H1 (cell line): ENCODE data around the gene HNRNPA1. TPM values are rescaled to one million over a fixed set of nuclear protein-coding genes. Genes with fewer than 3 reads are reported as not detected.
"Not testable (repeated sequence)": the region's sequence is repeated elsewhere in the genome, so short reads cannot be mapped to it uniquely, and the experiment has no call there.

Experiments
- CTCF ChIA-PET: fragments of 300-600 bp; sonication (Branson Sonifier 250); formaldehyde crosslinking; loops from one replicate; lab custom pipeline; 2021; ENCODE audit not compliant: partially characterized antibody; lab: Charles Lee
- POLR2A ChIA-PET: fragments of 300-600 bp; sonication (Branson Sonifier 250); formaldehyde crosslinking; loops from one replicate; lab custom pipeline; 2021; ENCODE audit warnings: inconsistent platforms; ENCODE audit not compliant: partially characterized antibody; lab: Charles Lee
- DNase-seq, 2 experiments: peaks; one replicate each; pipeline versions ENCODE4 v3.0.0 to v3.0.0-alpha.2; 2010 to 2022; ENCODE audit warnings: low spot score in 2 of 2, low read depth in 1 of 2, mixed read lengths in 1 of 2
- FAIRE-seq: peaks from 2 replicates; lab custom pipeline; 2011; peaks lifted over from hg19 to GRCh38; lab: Jason Lieb, UNC
- H2AFZ ChIP-seq: 2 replicates; pipeline ENCODE4 v1.8.1; 2012; ENCODE audit warnings: low read length, inconsistent platforms
- H2AK5ac ChIP-seq: 2 replicates; pipeline ENCODE4 v1.6.1; 2013; ENCODE audit warnings: low read depth, low read length
- H2BK120ac ChIP-seq: replicated peaks from 2 replicates; pipeline ENCODE3; 2013; ENCODE audit warnings: low read depth, low read length, inconsistent platforms
- H2BK12ac ChIP-seq: 2 replicates; pipeline ENCODE4 v1.6.1; 2013; ENCODE audit warnings: low read depth, low read length
- H2BK15ac ChIP-seq: 2 replicates; pipeline ENCODE4 v1.6.1; 2013; ENCODE audit warnings: low read length
- H2BK20ac ChIP-seq: 2 replicates; pipeline ENCODE4 v1.6.1; 2013; ENCODE audit warnings: low read length
- H2BK5ac ChIP-seq: 2 replicates; pipeline ENCODE4 v1.6.1; 2013; ENCODE audit warnings: low read depth, low read length
- H3K14ac ChIP-seq: 2 replicates; pipeline ENCODE4 v1.6.1; 2013; ENCODE audit warnings: inconsistent platforms; ENCODE audit not compliant: insufficient read length
- H3K18ac ChIP-seq: 2 replicates; pipeline ENCODE4 v1.6.1; 2013; ENCODE audit warnings: low read length; ENCODE audit errors: extremely low read depth
- H3K23ac ChIP-seq: 2 replicates; pipeline ENCODE4 v1.6.1; 2013; ENCODE audit warnings: inconsistent platforms; ENCODE audit not compliant: insufficient read length
- H3K23me2 ChIP-seq: 2 replicates; pipeline ENCODE4 v1.6.1; 2013; ENCODE audit warnings: low read depth, low read length
- H3K27ac ChIP-seq: 2 replicates; pipeline ENCODE4 v1.6.1; 2011; ENCODE audit warnings: low read depth, low read length, inconsistent platforms
- H3K27me3 ChIP-seq, 4 experiments: replicated peaks in 1 of 4; 1 replicate in 1 of 4; 2 replicates in 3 of 4; pipeline versions ENCODE4 v1.6.1 to v1.8.1; 2011 to 2013; ENCODE audit warnings: low read length in 3 of 4, mild to moderate bottlenecking in 3 of 4, inconsistent platforms in 2 of 4, mixed read lengths in 2 of 4, moderate library complexity in 1 of 4; ENCODE audit not compliant: control insufficient read depth in 3 of 4, insufficient read depth in 3 of 4; ENCODE audit errors: extremely low read depth in 1 of 4
- H3K36me3 ChIP-seq, 4 experiments: 2 replicates each; pipeline versions ENCODE4 v1.6.1 to v1.8.1; 2011 to 2013; ENCODE audit warnings: mild to moderate bottlenecking in 4 of 4, low read length in 3 of 4, moderate library complexity in 2 of 4, control low read depth in 1 of 4, inconsistent platforms in 1 of 4; ENCODE audit not compliant: insufficient read depth in 4 of 4, control insufficient read depth in 2 of 4
- H3K4ac ChIP-seq: replicated peaks from 2 replicates; pipeline ENCODE3; 2013; ENCODE audit warnings: low read length, low read depth, mixed read lengths, inconsistent platforms; ENCODE audit not compliant: insufficient read length
- H3K4me1 ChIP-seq, 4 experiments: replicated peaks in 1 of 4; 1 replicate in 1 of 4; 2 replicates in 3 of 4; pipeline versions ENCODE4 v1.6.1 to v1.8.1; 2011 to 2013; ENCODE audit warnings: low read length in 3 of 4, inconsistent platforms in 2 of 4, mixed read lengths in 1 of 4; ENCODE audit not compliant: insufficient read depth in 4 of 4, control insufficient read depth in 3 of 4
- H3K4me2 ChIP-seq, 2 experiments: 2 replicates each; pipeline versions ENCODE4 v1.6.1 to v1.8.1; 2011 to 2013; ENCODE audit warnings: low read depth in 2 of 2, low read length in 2 of 2, control low read depth in 1 of 2, inconsistent platforms in 1 of 2, mild to moderate bottlenecking in 1 of 2; ENCODE audit not compliant: insufficient read depth in 1 of 2
- H3K4me3 ChIP-seq, 4 experiments: fragments of 200-600, 300-600 bp in 1 of 4; sonication (generic), shearing (Covaris generic), sonication (Bioruptor Twin) in 1 of 4; 2 replicates each; pipeline versions ENCODE4 v1.5.1 to v1.8.1; 2011 to 2016; ENCODE audit warnings: low read length in 4 of 4, low read depth in 3 of 4, control low read depth in 2 of 4, inconsistent platforms in 2 of 4, mild to moderate bottlenecking in 2 of 4, mixed read lengths in 1 of 4, moderate library complexity in 1 of 4; ENCODE audit not compliant: insufficient read depth in 2 of 4; ENCODE audit errors: extremely low read depth in 1 of 4
- H3K56ac ChIP-seq: replicated peaks from 2 replicates; pipeline ENCODE3; 2013; ENCODE audit warnings: low read depth, mild to moderate bottlenecking, mixed read lengths, low read length, inconsistent platforms; ENCODE audit not compliant: insufficient read length
- H3K79me1 ChIP-seq: 2 replicates; pipeline ENCODE4 v1.6.1; 2013; ENCODE audit warnings: low read depth, low read length, control low read depth
- H3K79me2 ChIP-seq, 2 experiments: 2 replicates each; pipeline versions ENCODE4 v1.6.1 to v1.8.1; 2012 to 2013; ENCODE audit warnings: low read length in 2 of 2, mild to moderate bottlenecking in 2 of 2, inconsistent platforms in 1 of 2; ENCODE audit not compliant: insufficient read depth in 2 of 2, control insufficient read depth in 1 of 2
- H3K9ac ChIP-seq, 4 experiments: replicated peaks in 1 of 4; 1 replicate in 1 of 4; 2 replicates in 3 of 4; pipeline versions ENCODE4 v1.6.1 to v1.8.1; 2011 to 2013; ENCODE audit warnings: low read depth in 3 of 4, low read length in 3 of 4, control low read depth in 2 of 4, mild to moderate bottlenecking in 2 of 4, moderate library complexity in 2 of 4, inconsistent platforms in 1 of 4; ENCODE audit errors: extremely low read depth in 1 of 4
- H3K9me3 ChIP-seq, 2 experiments: 2 replicates each; pipeline versions ENCODE4 v1.6.1 to v1.8.1; 2012 to 2013; ENCODE audit warnings: mild to moderate bottlenecking in 2 of 2, moderate library complexity in 2 of 2, control low read depth in 1 of 2, inconsistent platforms in 1 of 2, low read depth in 1 of 2, low read length in 1 of 2, mixed read lengths in 1 of 2; ENCODE audit not compliant: insufficient read depth in 2 of 2
- H4K20me1 ChIP-seq, 2 experiments: replicated peaks in 1 of 2; 2 replicates each; pipeline versions ENCODE3 to v1.8.1; 2011 to 2013; ENCODE audit warnings: inconsistent platforms in 2 of 2, low read length in 2 of 2, mild to moderate bottlenecking in 1 of 2; ENCODE audit not compliant: insufficient read depth in 2 of 2, control insufficient read depth in 1 of 2
- H4K5ac ChIP-seq: 2 replicates; pipeline ENCODE4 v1.6.1; 2013; ENCODE audit warnings: low read length, low read depth, mixed read lengths, inconsistent platforms; ENCODE audit not compliant: insufficient read length
- H4K8ac ChIP-seq: 2 replicates; pipeline ENCODE4 v1.8.0; 2013; ENCODE audit warnings: mild to moderate bottlenecking, moderate library complexity, low read length, inconsistent platforms; ENCODE audit not compliant: insufficient read depth; ENCODE audit errors: extremely low read depth
- H4K91ac ChIP-seq: replicated peaks from 2 replicates; pipeline ENCODE3; 2013; ENCODE audit warnings: low read length, mixed read lengths, inconsistent platforms; ENCODE audit not compliant: insufficient read length
- WGBS, 2 experiments: shearing (Covaris generic) in 1 of 2; methylation state at CpG; one replicate each; pipeline versions ENCODE4 v1.1.6 to v1.1.7; 2013 to 2015; ENCODE audit warnings: low lambda C conversion rate in 2 of 2, mixed read lengths in 2 of 2, inconsistent platforms in 1 of 2, low coverage in 1 of 2, missing lambda C conversion rate in 1 of 2; ENCODE audit not compliant: insufficient replicate concordance in 2 of 2, insufficient coverage in 1 of 2, insufficient read length in 1 of 2; ENCODE audit errors: extremely low coverage in 1 of 2, missing lambda C conversion rate in 1 of 2; 5-methylcytosine and 5-hydroxymethylcytosine counted together
- polyA plus RNA-seq, 7 experiments: library from polyadenylated mRNA; depleted of rRNA in 3 of 7; stranded (reverse) in 5 of 7; unstranded in 2 of 7; fragments of >200 nt in 5 of 7; fragments of 200-250 nt in 2 of 7; gene quantifications; 1 replicate in 5 of 7; 2 replicates in 1 of 7; 4 replicates in 1 of 7; pipeline versions ENCODE4 v1.2.1 to v1.2.3, GENCODE V29; 2011 to 2013; ENCODE audit warnings: missing spikeins in 2 of 7, mixed read lengths in 2 of 7
- total RNA-seq: library from RNA; stranded (reverse); fragmentation: NEBNext Ultra II Directional; extraction: Animal tissue kit (Norgen Biotek cat#: 25700); gene quantifications from 2 replicates; pipeline ENCODE4 v1.2.1, GENCODE V29; 2021

HNRNPA1 gene
- total and polyA plus RNA-seq, 2 of the 8 experiments (the other 6 are each of a cell fraction or from before 2014, with no cell fraction given): 835 to 2,738 TPM

GRCh38 chr12:54231269-54231668, 49.3 kb upstream of the HNRNPA1 start:
- not testable (repeated sequence) for H2BK120ac ChIP-seq, H2AFZ ChIP-seq, H3K79me2 ChIP-seq, H3K4me1 ChIP-seq, H2BK5ac ChIP-seq, H3K23ac ChIP-seq, H3K18ac ChIP-seq, H2BK20ac ChIP-seq, H3K56ac ChIP-seq, H2BK12ac ChIP-seq, H3K9ac ChIP-seq, H4K91ac ChIP-seq, H3K9me3 ChIP-seq, H3K27me3 ChIP-seq, H2AK5ac ChIP-seq, H3K14ac ChIP-seq, H2BK15ac ChIP-seq, DNase-seq, H3K79me1 ChIP-seq, H3K4ac ChIP-seq, H4K8ac ChIP-seq, H4K5ac ChIP-seq, H3K23me2 ChIP-seq, H4K20me1 ChIP-seq, H3K27ac ChIP-seq, H3K4me3 ChIP-seq, FAIRE-seq, H3K4me2 ChIP-seq, H3K36me3 ChIP-seq
- ChIA-PET POLR2A (interaction anchor here (1.0 to 6.6 kb wide), 6 partner anchors 8 to 61 kb away, joined by 3 to 53 read pairs (median 10); partner anchors contain the start of genes CBX5 and HNRNPA1), CTCF (interaction anchor here (0.7 to 2.0 kb wide), 13 partner anchors 11 to 130 kb away, joined by 3 to 8 read pairs (median 3); no protein-coding TSS in a partner anchor)
- 89% methylated on average over 3 of the region's 3 CpGs; no CpG with 5 or more reads in 1 of the 2 experiments for WGBS, 2 experiments
